CD14-positive monocyte (primary cell): Measurements from ENCODE around the gene STAT6. TPM values are rescaled to one million over a fixed set of nuclear protein-coding genes. Genes with fewer than 3 reads are reported as not detected.

Experiments used
- DNase-seq, 3 donors: peaks; one replicate each; pipeline ENCODE4 v3.0.0-alpha.2; 2011 to 2022
- H2AFZ ChIP-seq: 2 replicates; pipeline ENCODE4 v1.6.0; 2012; ENCODE audit warnings: mild to moderate bottlenecking, low read depth, low read length, inconsistent platforms; ENCODE audit not compliant: insufficient read depth, poor library complexity, severe bottlenecking
- H3K27ac ChIP-seq, 2 donors: 1 replicate in 1 of 2; 2 replicates in 1 of 2; pipeline ENCODE4 v1.5.1; 2012 to 2013; ENCODE audit warnings: low read length in 2 of 2, control low read depth in 1 of 2, inconsistent platforms in 1 of 2, low read depth in 1 of 2, mild to moderate bottlenecking in 1 of 2
- H3K27me3 ChIP-seq, 2 donors: one replicate each; pipeline versions ENCODE4 v1.6.0 to v1.6.1; 2011 to 2013; ENCODE audit warnings: low read length in 2 of 2; ENCODE audit not compliant: control insufficient read depth in 2 of 2, insufficient read depth in 2 of 2
- H3K36me3 ChIP-seq, 2 donors: replicated peaks in 1 of 2; 1 replicate in 1 of 2; 2 replicates in 1 of 2; pipeline versions ENCODE4 v1.5.1 to v1.6.1; 2012 to 2013; ENCODE audit warnings: low read length in 2 of 2, control low read depth in 1 of 2, inconsistent platforms in 1 of 2, mild to moderate bottlenecking in 1 of 2; ENCODE audit not compliant: insufficient read depth in 2 of 2, control insufficient read depth in 1 of 2
- H3K4me1 ChIP-seq, 2 donors: 1 replicate in 1 of 2; 2 replicates in 1 of 2; pipeline versions ENCODE4 v1.5.1 to v1.6.1; 2012 to 2013; ENCODE audit warnings: low read length in 2 of 2, control low read depth in 1 of 2, inconsistent platforms in 1 of 2, mild to moderate bottlenecking in 1 of 2, moderate library complexity in 1 of 2; ENCODE audit not compliant: insufficient read depth in 2 of 2, control insufficient read depth in 1 of 2
- H3K4me2 ChIP-seq: replicated peaks from 2 replicates; pipeline ENCODE3; 2012; ENCODE audit warnings: low read length, moderate library complexity, mild to moderate bottlenecking; ENCODE audit not compliant: poor library complexity, severe bottlenecking; ENCODE audit errors: extremely low read depth
- H3K4me3 ChIP-seq, 3 experiments: fragments of 200-600 bp in 1 of 3; sonication (generic) in 1 of 3; replicated peaks in 1 of 3; 1 replicate in 2 of 3; 2 replicates in 1 of 3; pipeline ENCODE4 v1.5.1; 2011 to 2013; ENCODE audit warnings: low read length in 3 of 3, mild to moderate bottlenecking in 3 of 3, control low read depth in 2 of 3, low read depth in 2 of 3, inconsistent platforms in 1 of 3, moderate library complexity in 1 of 3
- H3K79me2 ChIP-seq: 2 replicates; pipeline ENCODE4 v1.6.0; 2012; ENCODE audit warnings: mild to moderate bottlenecking, control low read depth, inconsistent platforms, low read length, moderate library complexity; ENCODE audit not compliant: insufficient read depth
- H3K9ac ChIP-seq: 2 replicates; pipeline ENCODE4 v1.6.0; 2017; ENCODE audit warnings: low read length, mild to moderate bottlenecking; ENCODE audit not compliant: insufficient read depth, poor library complexity, severe bottlenecking
- H3K9me3 ChIP-seq, 2 donors: replicated peaks in 1 of 2; 1 replicate in 1 of 2; 2 replicates in 1 of 2; pipeline versions ENCODE4 v1.5.1 to v1.6.1; 2012 to 2013; ENCODE audit warnings: low read length in 2 of 2, control low read depth in 1 of 2; ENCODE audit not compliant: control insufficient read depth in 1 of 2, insufficient read depth in 1 of 2
- H4K20me1 ChIP-seq: 2 replicates; pipeline ENCODE4 v1.6.0; 2012; ENCODE audit warnings: mild to moderate bottlenecking, low read length, control low read depth, moderate library complexity; ENCODE audit not compliant: insufficient read depth
- H3K27ac Mint-ChIP-seq, 7 donors: one replicate each; pipeline ENCODE4 v1.8.0; 2020; ENCODE audit warnings: mild to moderate bottlenecking in 7 of 7, mixed read lengths in 7 of 7, moderate library complexity in 6 of 7, inconsistent platforms in 2 of 7
- H3K27me3 Mint-ChIP-seq, 3 donors: one replicate each; pipeline ENCODE4 v1.8.0; 2021 to 2022; ENCODE audit warnings: low read depth in 3 of 3, mild to moderate bottlenecking in 3 of 3, mixed read lengths in 3 of 3, moderate library complexity in 3 of 3, inconsistent platforms in 1 of 3
- H3K36me3 Mint-ChIP-seq, 2 donors: one replicate each; pipeline ENCODE4 v1.8.0; 2020; ENCODE audit warnings: mixed read lengths in 2 of 2, inconsistent platforms in 1 of 2, mild to moderate bottlenecking in 1 of 2
- H3K4me1 Mint-ChIP-seq: one replicate; pipeline ENCODE4 v1.8.0; 2020; ENCODE audit warnings: mild to moderate bottlenecking, mixed read lengths
- H3K4me3 Mint-ChIP-seq, 2 donors: one replicate each; pipeline ENCODE4 v1.8.0; 2020; ENCODE audit warnings: mild to moderate bottlenecking in 2 of 2, mixed read lengths in 2 of 2, moderate library complexity in 1 of 2
- H3K9me3 Mint-ChIP-seq, 7 donors: one replicate each; pipeline ENCODE4 v1.8.0; 2020 to 2022; ENCODE audit warnings: mixed read lengths in 7 of 7, mild to moderate bottlenecking in 6 of 7, moderate library complexity in 6 of 7, inconsistent platforms in 2 of 7
- CTCF ChIP-seq: fragments of 200-600 bp; IDR thresholded peaks from one replicate; pipeline ENCODE4 v1.8.0; 2022; ENCODE audit warnings: antibody characterized with exemption, mild to moderate bottlenecking
- WGBS: methylation state at CpG from one replicate; pipeline ENCODE4 v1.1.5; 2013; ENCODE audit warnings: missing lambda C conversion rate; ENCODE audit not compliant: insufficient coverage; 5-methylcytosine and 5-hydroxymethylcytosine counted together
- intact Hi-C, 2 donors: fragments of 100-400 bp; cut with micrococcal nuclease; formaldehyde crosslinking; loops; one replicate each; pipeline versions ENCODE4 v1.15.0 to v1.15.1; 2023
- polyA plus RNA-seq, 3 donors: library from polyadenylated mRNA; depleted of rRNA in 1 of 3; unstranded in 2 of 3; stranded (reverse) in 1 of 3; fragments of 300-500 nt in 2 of 3; fragments of >200 nt in 1 of 3; fragmentation: Illumina TruSeq in 2 of 3; gene quantifications; 1 replicate in 2 of 3; 2 replicates in 1 of 3; pipeline ENCODE4 v1.2.3, GENCODE V29; 2012 to 2021

STAT6 gene
- polyA plus RNA-seq, 3 donors, result 132 to 637 (median 154) TPM

- Mint-ChIP-seq H3K27ac (peak overlapping the region in 1 of 7 donors; percentile 63), H3K4me1 (peaks cover 31% of the 10 kb centered on the region), H3K9me3 (peaks cover 0 to 8% (median 3%) of the 10 kb centered on the region in 7 donors), H3K36me3 (peaks cover 12 to 13% of the 10 kb centered on the region in 2 donors), H3K27me3 (peaks cover 5 to 29% (median 26%) of the 10 kb centered on the region in 3 donors), H3K4me3 (peak overlapping the region; percentile 93 to 95)
- Histone ChIP-seq H2AFZ (no peak overlapping the region), H4K20me1 (peaks cover 17% of the 10 kb centered on the region), H3K27ac (no peak overlapping the region), H3K27me3 (peaks cover 0 to 16% of the 10 kb centered on the region in 2 donors), H3K4me3 (peak overlapping the region in 1 of 3 experiments; percentile 92), H3K4me1 (peaks cover 26 to 33% of the 10 kb centered on the region in 2 donors), H3K79me2 (peaks cover 31% of the 10 kb centered on the region), H3K9ac (no peak overlapping the region), H3K9me3 (peaks cover 0 to 3% of the 10 kb centered on the region in 2 donors), H3K4me2 (peak overlapping the region; percentile 100), H3K36me3 (peaks cover 0 to 6% of the 10 kb centered on the region in 2 donors)
- no peak for TF ChIP-seq CTCF
- intact Hi-C loops, result loop anchor here in 1 of 2 donors (5.0 kb wide), 1 partner anchor 36 kb away; no protein-coding TSS in a partner anchor
- no peak for DNase-seq
- WGBS, result 62% methylated on average over 7 of the region's 7 CpGs
Observed at GRCh38 chr12:57126561-57126960, 15.4 kb upstream of the STAT6 start.

- no peak overlapping the region for H3K4me3 ChIP-seq
- Mint-ChIP-seq H3K27me3 (peaks cover 5 to 27% (median 26%) of the 10 kb centered on the region in 3 donors), H3K36me3 (peaks cover 7 to 8% of the 10 kb centered on the region in 2 donors), H3K27ac (no peak overlapping the region), H3K4me3 (peak overlapping the region in 1 of 2 donors; percentile 21), H3K4me1 (peaks cover 26% of the 10 kb centered on the region), H3K9me3 (peaks cover 0 to 8% (median 3%) of the 10 kb centered on the region in 7 donors)
- peaks cover 0 to 2% of the 10 kb centered on the region in 2 donors for H3K36me3 ChIP-seq
- H3K4me2 ChIP-seq, result no peak overlapping the region
- H4K20me1 ChIP-seq, result peaks cover 12% of the 10 kb centered on the region
- intact Hi-C loops, result loop anchor here in 1 of 2 donors (5.0 kb wide), 1 partner anchor 36 kb away; no protein-coding TSS in a partner anchor
- no peak overlapping the region for H3K27ac ChIP-seq
- WGBS, result 100% methylated on average over 2 of the region's 11 CpGs
- no peak for DNase-seq
- H3K27me3 ChIP-seq, result peaks cover 0 to 16% of the 10 kb centered on the region in 2 donors
- H3K79me2 ChIP-seq, result peaks cover 26% of the 10 kb centered on the region
- H3K9me3 ChIP-seq, result peaks cover 0 to 3% of the 10 kb centered on the region in 2 donors
- no peak for TF ChIP-seq CTCF
- peaks cover 21 to 28% of the 10 kb centered on the region in 2 donors for H3K4me1 ChIP-seq
- no peak overlapping the region for H3K9ac ChIP-seq
- no peak overlapping the region for H2AFZ ChIP-seq
Observed at GRCh38 chr12:57126061-57126460, 14.9 kb upstream of the STAT6 start.
